GM18526 (cell line): Measurements from ENCODE around the gene COL28A1.

ENCODE experiments used
- POLR2A ChIP-seq: IDR thresholded peaks from 3 replicates; pipeline ENCODE4 v1.6.1; 2011; ENCODE audit not compliant: insufficient read length; ENCODE audit errors: extremely low read depth

The COL28A1 gene

DNA sequence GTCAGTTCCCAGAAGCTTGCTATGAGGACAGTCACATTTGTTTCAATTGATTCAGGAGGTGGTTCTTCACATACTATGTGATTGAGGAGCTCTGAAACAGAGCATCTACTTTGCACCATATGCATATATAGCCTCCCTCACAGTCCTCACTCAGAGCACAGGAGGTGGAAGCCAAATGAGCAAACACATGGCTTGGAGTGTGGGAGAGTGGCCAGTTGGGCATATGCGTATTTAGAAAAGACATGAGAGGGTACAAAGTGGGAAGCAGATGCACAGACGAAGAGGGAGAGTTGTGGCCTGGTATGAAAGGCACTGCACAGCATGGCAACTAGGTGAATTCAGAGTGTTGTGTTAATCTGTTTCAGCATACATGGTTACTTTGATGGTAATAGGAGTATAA lies 165.6 kb downstream of the COL28A1 start:
- TF ChIP-seq POLR2A, result no peak

DNA sequence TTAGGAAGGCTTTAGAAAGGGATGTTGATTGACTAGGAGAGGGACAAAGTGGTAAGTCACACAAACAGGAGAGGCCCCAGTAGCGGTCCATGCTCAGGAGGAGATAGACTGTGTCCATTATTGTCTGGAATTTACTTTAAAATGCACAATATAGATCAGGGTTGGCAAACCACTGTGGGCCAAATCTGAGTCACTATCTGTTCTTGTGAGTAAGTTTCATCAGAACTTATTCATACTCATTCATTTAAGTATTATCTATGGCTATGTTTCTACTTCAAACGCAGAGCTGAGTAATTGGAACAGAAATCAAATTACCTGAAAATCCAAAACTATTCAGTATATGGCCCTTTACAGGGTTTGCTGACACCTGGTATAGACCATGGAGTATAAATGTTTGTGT lies 166.5 kb downstream of the COL28A1 start:
- TF ChIP-seq POLR2A, result no peak

DNA sequence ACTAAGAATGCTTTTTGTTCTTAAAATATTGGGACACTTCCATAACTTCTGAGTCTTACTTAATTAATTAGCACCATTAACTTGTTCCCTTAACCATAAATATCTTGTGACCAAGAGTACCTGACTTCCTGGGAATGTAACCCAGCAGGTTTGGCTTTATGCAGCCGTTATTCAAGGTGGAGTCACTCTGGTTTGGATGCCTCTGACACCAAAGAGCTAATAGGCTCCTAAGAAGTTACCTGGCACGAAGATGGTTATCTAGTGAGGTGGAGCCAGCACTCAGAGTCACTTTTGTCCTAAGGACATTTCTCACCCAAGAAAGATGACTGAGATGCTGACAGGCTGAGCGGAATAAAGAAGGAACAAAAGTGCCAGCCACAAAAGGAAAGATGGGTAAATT lies 181.0 kb downstream of the COL28A1 start:
- TF ChIP-seq POLR2A, result no peak

DNA sequence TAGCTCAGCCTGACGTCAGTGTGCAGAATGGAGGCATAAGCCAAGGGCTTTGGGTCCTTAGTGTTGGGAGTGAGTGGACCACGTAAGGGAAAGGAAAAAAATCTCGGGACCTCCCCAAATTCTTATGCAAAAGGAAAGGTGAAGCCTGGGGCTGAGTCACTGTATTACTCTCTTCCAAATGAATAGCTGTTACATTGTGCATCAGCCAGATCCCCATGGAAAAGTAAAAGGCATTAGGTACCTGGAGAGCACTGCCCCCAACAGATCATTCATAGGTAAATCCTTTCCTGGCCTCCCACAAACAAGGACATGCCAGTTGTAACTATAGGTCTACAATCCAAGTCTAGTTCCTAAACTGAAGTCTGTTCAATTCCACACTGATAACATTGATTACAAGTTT lies 182.8 kb downstream of the COL28A1 start:
- no peak for TF ChIP-seq POLR2A

DNA sequence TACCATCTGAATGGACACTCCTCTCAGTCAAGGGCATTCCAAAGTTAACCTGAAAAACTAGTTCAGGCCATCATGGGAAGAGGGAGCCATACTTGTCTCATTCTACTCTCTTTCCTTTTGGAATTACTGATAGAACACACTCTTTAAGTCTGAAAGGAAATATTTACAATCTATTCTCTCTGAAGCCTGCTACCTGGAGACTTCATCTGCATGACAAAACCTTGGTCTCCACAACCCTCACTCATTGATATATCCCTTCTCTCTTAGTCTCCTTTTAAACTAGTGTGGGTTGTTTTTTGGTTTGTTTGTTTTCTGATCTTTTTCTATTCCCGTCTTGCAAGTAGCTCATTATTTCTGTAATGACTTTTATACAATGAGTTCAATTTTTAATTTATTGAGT lies 183.8 kb downstream of the COL28A1 start:
- TF ChIP-seq POLR2A, result no peak

DNA sequence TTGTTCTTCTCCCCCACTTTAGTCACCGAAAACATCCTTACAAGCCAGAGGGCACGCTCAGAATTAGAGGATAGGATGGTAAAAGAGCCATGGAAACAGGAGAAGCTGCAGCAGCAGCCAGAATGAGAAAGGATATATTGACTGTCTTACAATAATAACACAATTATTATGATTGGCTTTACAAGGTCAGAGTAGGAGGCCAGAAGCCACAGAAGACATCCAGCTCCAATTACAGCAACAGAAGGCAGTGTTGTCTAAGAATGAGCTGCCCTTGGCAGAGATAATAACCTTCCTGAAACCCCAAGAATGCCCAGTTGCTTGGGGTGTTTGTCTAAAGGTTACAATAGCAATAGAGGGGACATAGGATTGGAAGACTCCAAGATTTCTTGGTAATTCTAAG lies 184.5 kb downstream of the COL28A1 start:
- no peak for TF ChIP-seq POLR2A

DNA sequence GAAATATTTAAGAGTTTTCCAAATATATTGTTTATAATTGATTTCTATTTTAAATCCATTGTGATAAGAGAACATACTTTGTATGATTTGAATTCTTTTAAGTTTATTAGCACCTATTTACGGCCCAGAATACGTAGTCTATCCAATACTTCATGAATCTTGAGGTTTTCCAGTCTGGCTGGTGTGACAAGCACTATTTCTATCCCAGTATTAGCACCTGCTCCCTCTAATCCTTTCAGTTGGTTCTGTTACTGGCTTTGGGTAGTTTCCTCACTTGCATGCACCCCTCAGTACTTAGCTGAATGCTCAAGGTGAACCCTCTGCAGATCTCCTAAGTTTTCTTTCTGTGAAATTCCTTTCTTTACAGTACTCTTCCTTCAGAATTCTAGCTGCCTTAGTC lies 186.5 kb downstream of the COL28A1 start:
- TF ChIP-seq POLR2A, result no peak

DNA sequence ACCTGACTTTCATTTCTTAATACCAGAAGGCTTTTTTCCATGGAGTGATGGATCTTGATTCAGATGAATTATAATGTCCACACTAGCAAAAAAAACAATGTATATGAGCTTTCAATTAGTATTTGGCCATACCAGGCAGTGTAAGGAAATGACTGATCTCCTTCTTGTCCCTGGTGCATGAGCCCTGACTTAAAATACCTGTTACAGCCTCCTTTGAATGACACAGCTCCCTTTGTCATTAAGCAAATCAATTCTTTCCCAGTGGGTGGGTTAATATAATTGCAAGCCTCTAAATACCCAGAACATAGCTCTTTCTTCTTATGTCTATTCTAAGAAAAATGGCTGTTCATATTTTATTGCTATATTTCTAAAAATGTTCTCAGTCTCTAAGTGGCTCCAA lies 188.6 kb downstream of the COL28A1 start:
- no peak for TF ChIP-seq POLR2A

DNA sequence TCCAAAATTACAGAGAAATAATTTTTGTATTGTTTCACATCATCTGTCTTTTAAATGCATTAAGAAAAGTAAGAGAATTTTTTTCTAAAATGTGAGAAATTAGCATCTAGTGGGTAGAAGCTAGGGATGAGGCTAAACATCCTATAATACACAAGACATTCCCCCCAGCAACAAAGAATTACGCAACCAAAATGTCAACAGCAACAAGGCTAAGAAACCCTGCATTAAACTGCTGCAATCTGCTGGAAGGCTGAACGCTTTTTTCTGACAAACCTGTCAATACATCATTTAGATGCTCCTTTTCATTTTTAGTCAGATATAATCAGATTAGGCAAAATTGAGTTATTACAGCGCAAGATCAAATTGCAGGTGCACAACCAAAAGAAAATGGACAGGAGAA lies 191.1 kb downstream of the COL28A1 start:
- TF ChIP-seq POLR2A, result no peak

DNA sequence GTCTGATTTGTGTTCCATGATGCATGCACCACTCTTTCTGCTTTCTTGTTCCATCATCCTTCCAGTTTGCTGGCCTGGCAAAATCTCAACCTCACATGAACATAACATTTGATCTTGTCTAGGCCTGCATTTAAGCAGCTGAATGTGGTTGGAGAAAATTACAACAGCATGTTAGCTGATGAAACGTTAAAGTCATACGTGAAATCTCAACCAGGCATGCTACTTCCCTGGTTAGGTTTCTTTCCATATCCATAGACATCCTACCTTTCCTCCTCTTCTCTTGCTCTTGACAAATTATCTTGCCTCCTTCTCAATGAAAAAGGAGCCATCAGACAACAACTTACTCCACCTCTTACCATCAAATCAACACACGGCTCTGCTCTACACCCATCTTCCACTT lies 199.8 kb downstream of the COL28A1 start:
- TF ChIP-seq POLR2A, result no peak

DNA sequence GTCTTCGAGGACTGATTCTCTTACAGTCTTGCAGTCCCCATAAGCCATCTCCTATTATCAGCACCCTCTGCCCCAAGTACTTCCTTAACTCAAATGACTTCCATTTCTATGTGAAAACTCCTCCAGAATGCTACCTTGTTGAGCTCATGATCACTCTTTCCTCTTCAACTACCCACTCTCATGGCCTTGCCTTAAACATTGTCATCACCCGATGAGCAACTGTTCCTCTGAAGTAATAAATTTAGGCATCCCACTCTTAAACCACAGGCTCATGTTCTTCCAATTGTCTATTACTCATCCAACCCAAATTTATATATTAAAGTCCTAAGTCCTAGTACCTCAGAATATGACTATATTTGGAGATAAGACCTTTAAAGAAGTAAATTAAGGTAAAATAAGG lies 200.5 kb downstream of the COL28A1 start:
- no peak for TF ChIP-seq POLR2A

DNA sequence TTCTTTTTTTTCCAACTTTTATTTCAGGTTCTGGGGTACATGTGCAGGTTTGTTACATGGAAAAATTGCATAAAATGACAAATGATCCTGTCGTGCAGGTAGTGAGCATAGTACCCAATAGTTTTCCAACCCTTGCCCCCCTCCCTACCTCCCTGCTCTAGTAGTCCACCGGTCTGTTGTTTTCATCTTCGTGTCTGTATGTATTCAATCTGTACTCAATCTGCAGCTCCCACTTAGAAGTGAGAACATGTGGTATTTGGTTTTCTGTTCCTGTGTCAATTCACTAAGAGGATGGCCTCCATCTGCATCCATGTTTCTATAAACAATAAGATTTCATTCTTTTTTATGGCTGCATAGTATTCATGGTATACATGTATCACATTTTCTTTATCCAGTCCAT lies 202.1 kb downstream of the COL28A1 start:
- no peak for TF ChIP-seq POLR2A

DNA sequence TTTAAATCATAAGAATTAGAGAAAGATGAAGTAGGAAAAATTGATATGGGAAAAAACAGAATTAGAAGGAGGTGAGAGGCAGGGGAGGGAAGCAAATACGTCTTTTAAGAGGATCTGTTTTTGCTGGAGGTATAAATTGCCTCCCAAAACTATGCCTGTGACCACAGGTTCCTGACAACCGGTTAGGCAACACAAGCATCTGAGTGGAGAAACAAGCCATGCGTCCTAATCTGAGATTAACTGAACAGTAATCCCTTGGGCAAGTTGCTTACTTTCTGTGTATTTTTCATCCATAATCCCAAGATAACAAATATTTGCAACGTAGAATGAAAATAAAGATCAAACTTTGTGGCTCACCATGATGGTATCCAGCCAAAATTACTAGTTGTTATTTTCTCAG lies 204.2 kb downstream of the COL28A1 start:
- TF ChIP-seq POLR2A, result no peak

DNA sequence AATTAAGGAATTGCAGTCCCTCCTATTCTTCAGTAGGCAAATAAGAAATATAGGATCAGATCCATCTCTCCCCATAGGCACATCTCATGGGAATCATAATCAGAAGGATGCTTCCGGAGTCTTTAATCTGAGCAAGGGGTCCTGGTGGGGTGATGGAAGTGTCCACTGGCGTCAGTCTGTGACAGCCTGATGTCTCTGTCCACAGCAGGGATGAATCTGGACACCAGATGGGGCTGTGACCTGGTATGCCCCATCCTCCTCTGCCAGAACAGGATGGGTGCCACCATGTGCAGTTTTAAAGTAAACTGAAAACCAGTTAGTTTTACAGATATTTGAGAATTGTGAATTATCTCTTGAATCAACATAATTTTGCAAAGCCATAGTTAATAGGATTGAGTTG lies 204.7 kb downstream of the COL28A1 start:
- no peak for TF ChIP-seq POLR2A

DNA sequence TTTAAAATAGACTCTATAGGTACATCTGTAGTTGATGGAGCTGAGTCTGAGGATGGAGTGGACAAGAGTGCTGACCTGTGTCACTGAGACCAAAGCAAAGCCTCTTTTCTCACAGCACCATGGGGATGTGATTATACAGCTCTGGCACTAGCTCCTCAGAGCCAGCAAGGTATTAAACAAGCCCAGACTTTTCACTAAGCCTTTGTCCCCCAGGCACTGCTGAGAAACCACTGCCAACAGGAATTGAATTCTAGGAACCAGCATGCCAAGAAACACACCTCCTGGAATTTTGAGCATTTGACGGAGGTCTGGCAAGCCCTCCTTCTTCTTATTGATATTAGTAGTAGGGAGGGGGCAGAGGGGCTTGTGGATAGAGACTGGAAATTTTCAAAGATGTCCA lies 206.3 kb downstream of the COL28A1 start:
- no peak for TF ChIP-seq POLR2A

DNA sequence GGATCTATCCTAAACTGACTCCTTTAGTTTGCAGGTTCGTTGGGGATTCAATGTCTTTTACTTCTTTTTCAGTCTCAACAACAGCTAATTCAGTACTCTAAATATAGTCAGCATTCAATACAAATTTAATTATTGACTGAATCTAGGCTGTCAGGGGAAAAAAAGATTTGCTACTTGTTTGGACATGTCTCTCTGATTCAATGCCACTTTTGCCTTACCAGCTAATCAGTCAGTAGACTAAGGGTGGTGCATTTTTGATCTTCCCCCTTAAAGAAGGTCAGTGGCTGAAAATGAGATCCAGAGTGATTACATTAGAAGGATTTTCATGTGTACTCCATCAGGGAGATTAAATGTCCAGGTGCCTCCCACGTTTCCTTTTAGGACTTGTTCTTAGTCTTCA lies 208.2 kb downstream of the COL28A1 start:
- no peak for TF ChIP-seq POLR2A

DNA sequence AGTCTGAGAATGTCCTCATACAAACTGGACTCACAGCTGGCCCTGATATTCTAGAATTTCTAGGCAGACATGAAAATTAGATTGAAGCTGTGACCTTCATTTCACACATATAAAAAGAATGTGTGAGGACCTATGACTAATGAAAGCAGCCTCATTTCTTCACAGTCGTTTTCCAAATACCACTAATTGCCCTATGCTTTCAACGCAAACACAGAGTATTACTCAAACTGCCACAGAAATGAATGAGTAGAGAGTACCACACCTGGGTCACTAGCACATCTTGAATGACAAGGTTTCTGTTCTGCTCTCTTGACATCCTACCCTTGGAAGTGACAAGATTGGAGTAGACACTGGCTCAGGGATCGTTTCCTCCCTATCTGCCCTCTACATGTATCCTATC lies 211.0 kb downstream of the COL28A1 start:
- no peak for TF ChIP-seq POLR2A

DNA sequence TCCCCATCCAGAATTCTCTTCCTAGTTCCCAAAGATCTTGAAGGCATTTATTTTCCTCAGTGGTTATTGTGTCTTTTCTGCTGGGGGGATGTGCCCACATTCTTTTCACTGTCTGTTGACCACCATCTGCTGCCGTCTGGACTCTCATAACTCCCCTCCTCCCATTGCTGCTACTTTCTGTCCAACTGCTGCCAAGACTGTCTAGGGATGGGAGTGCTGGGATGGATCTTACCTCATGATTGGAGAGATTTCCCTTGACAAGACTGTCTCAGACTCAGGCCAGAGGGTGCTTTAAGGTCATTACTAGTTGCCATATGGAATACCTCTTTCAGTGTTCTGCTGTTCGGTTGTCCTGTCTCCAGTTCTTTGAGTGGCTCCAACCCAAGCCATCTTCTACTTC lies 211.8 kb downstream of the COL28A1 start:
- TF ChIP-seq POLR2A, result no peak

DNA sequence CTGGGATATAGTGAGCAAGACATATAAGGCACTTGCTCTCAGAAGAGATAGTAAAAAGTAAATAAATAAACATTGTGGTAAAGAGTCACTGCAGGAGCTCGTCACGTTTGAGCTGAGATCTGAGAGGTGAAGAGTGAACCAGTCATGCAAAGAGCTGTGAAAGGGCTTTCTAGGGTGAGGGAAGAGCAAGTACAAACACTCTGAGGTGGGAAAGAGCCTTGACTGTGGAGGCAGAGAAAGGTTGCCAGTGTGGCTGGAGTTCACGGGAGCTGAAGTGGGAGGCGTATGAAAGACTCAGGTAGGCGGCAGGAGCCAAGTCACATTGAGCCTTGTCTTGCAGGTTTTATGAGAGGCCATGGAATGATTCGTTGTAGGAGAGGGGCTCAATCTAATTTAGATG lies 212.3 kb downstream of the COL28A1 start:
- TF ChIP-seq POLR2A, result no peak

DNA sequence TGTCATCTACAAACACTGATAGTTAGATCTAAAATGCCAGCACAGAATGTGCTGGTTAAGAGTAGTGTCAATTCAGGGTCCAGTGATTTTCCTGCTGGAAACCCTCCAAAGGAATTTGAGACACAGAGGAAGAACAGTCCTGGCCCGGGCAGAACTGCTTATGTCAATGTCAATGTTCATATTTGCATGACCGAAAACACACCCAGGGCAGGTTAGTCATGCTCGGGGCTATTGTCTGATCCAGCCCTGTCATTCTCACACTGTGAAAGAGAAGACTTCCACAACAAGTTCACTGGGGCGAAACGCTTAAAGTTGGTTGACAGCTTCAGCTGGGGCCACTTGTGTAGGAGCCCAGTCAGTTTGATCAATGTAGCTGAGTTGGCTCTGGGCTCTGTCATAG lies 214.0 kb downstream of the COL28A1 start:
- no peak for TF ChIP-seq POLR2A
